Astrocyte (in vitro differentiated cells and primary cell): Measurements from ENCODE around the gene ZNF101. TPM values are rescaled to one million over a fixed set of nuclear protein-coding genes. Genes with fewer than 3 reads are reported as not detected.

Experiments
- DNase-seq: peaks from one replicate; pipeline ENCODE4 v3.0.0-alpha.2; 2010; ENCODE audit warnings: low read depth
- FAIRE-seq: peaks from 2 replicates; lab custom pipeline; 2011; peaks lifted over from hg19 to GRCh38; lab: Jason Lieb, UNC
- H2AFZ ChIP-seq: 2 replicates; pipeline ENCODE4 v1.6.0; 2012; ENCODE audit warnings: low read depth, low read length, inconsistent platforms
- H3K27ac ChIP-seq: 2 replicates; pipeline ENCODE4 v1.5.1; 2011; ENCODE audit warnings: low read depth, low read length, inconsistent platforms
- H3K27me3 ChIP-seq: 2 replicates; pipeline ENCODE4 v1.6.0; 2011; ENCODE audit warnings: low read length, inconsistent platforms; ENCODE audit not compliant: insufficient read depth
- H3K36me3 ChIP-seq: 2 replicates; pipeline ENCODE4 v1.5.1; 2011; ENCODE audit warnings: low read length, inconsistent platforms; ENCODE audit not compliant: insufficient read depth
- H3K4me1 ChIP-seq: 2 replicates; pipeline ENCODE4 v1.5.1; 2011; ENCODE audit warnings: low read length, inconsistent platforms; ENCODE audit not compliant: insufficient read depth
- H3K4me2 ChIP-seq: 2 replicates; pipeline ENCODE4 v1.6.0; 2012; ENCODE audit warnings: low read length, inconsistent platforms
- H3K4me3 ChIP-seq: 2 replicates; pipeline ENCODE4 v1.5.1; 2011; ENCODE audit warnings: low read depth, mild to moderate bottlenecking, low read length, inconsistent platforms; ENCODE audit not compliant: insufficient read depth
- H3K79me2 ChIP-seq: 2 replicates; pipeline ENCODE4 v1.6.0; 2012; ENCODE audit warnings: mild to moderate bottlenecking, low read length, inconsistent platforms; ENCODE audit not compliant: insufficient read depth
- H3K9ac ChIP-seq: 2 replicates; pipeline ENCODE4 v1.6.0; 2012; ENCODE audit warnings: mild to moderate bottlenecking, low read length, inconsistent platforms
- H3K9me3 ChIP-seq: 2 replicates; pipeline ENCODE4 v1.5.1; 2012; ENCODE audit warnings: low read depth, mild to moderate bottlenecking, low read length, inconsistent platforms; ENCODE audit not compliant: insufficient read depth
- H4K20me1 ChIP-seq: 2 replicates; pipeline ENCODE4 v1.6.0; 2012; ENCODE audit warnings: low read length, inconsistent platforms; ENCODE audit not compliant: insufficient read depth
- H3K27ac Mint-ChIP-seq: one replicate; pipeline ENCODE4 v1.8.0; 2021; ENCODE audit warnings: mild to moderate bottlenecking, mixed read lengths; ENCODE audit not compliant: unreplicated experiment
- H3K27me3 Mint-ChIP-seq: one replicate; pipeline ENCODE4 v1.8.0; 2021; ENCODE audit warnings: low read depth, mixed read lengths; ENCODE audit not compliant: unreplicated experiment
- H3K36me3 Mint-ChIP-seq: one replicate; pipeline ENCODE4 v1.8.0; 2021; ENCODE audit warnings: low read depth, mixed read lengths; ENCODE audit not compliant: unreplicated experiment
- H3K4me1 Mint-ChIP-seq: one replicate; pipeline ENCODE4 v1.8.0; 2021; ENCODE audit warnings: low read depth, mixed read lengths; ENCODE audit not compliant: unreplicated experiment
- H3K4me3 Mint-ChIP-seq: one replicate; pipeline ENCODE4 v1.8.0; 2021; ENCODE audit warnings: mild to moderate bottlenecking, moderate library complexity, mixed read lengths; ENCODE audit not compliant: unreplicated experiment
- H3K9me3 Mint-ChIP-seq: one replicate; pipeline ENCODE4 v1.8.0; 2021; ENCODE audit warnings: mild to moderate bottlenecking, mixed read lengths; ENCODE audit not compliant: unreplicated experiment
- total RNA-seq: library from RNA; stranded (reverse); gene quantifications from 2 replicates; pipeline ENCODE4 v1.2.1, GENCODE V29; 2021
- TF ChIP-seq, protein P1 (sequence below): IDR thresholded peaks from 2 replicates; pipeline ENCODE4 v1.5.1; 2011; ENCODE audit warnings: low read depth, mild to moderate bottlenecking, inconsistent platforms, low read length, moderate library complexity; ENCODE audit not compliant: insufficient read depth

Gene ZNF101
- total RNA-seq, 1 donor from 2014 or later: 8.9 TPM

DNA sequence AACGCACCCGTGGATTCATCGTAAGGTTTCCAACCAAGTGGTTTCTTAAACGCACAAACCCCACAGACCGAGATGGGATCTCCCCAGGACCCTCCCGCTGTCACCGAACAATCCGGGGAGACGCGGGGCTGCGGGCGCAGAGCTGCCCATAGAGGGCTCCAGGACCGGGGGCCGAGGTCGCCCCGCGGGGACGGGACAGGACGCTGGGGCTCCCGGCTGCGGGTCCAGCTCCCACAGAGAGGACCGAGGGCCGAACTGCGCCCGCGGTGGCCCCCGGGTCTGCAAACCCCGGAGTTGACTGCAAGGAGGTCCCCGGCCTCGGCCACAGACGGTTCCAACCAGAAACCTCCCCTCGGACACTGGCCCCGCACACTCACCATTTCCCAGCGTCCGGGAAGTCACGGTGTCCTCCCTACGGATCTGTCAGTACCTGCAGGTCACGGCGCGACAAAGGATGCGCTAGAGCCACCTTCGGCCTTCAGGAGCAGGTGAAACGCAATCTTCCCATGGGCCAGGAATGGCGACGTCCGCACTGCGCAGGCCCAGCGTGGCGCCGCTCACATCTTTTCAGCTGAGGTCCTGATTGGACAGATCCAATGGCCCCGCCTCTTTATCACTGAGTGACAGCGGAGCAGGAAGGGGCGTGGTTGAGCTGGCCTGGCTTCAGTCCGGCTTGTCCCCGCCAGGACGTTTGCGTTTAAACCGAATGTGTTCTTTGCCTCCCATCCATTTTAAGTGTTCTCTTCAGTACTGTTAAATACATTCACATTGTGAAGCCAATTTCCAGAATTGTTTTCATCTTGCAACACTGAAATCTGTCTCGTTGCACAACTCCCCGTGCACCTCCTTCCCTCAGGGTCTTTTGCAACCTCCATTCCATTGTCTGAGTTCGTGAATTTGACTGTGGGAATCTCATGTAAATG is 64.2 kb downstream of the ZNF101 start, which contains the start of gene ZNF14:
TSS of gene ZNF14 (minus strand) at position 534 of the 923 bp plus-strand sequence. CDS start at position 380, 154 bp downstream.
- Histone ChIP-seq H3K9ac (peak within 1 kb of the TSS; percentile 82), H2AFZ (peak within 1 kb of the TSS; percentile 98), H3K27ac (peak within 1 kb of the TSS; percentile 25), H3K27me3 (no peaks in the 10 kb centered on the region), H3K4me1 (peaks cover 4% of the 10 kb centered on the region), H3K4me3 (peak within 1 kb of the TSS; percentile 84), H3K9me3 (no peaks in the 10 kb centered on the region), H3K36me3 (no peaks in the 10 kb centered on the region), H4K20me1 (no peaks in the 10 kb centered on the region), H3K4me2 (peak within 1 kb of the TSS; percentile 91), H3K79me2 (peaks cover 49% of the 10 kb centered on the region)
- Mint-ChIP-seq H3K27ac (peak within 1 kb of the TSS; percentile 86), H3K4me3 (peak within 1 kb of the TSS; percentile 96), H3K4me1 (peaks cover 7% of the 10 kb centered on the region), H3K9me3 (peaks cover 30% of the 10 kb centered on the region), H3K36me3 (peaks cover 20% of the 10 kb centered on the region), H3K27me3 (no peaks in the 10 kb centered on the region)
- peak; percentile 84 for DNase-seq
- TF ChIP-seq, protein P1, sequence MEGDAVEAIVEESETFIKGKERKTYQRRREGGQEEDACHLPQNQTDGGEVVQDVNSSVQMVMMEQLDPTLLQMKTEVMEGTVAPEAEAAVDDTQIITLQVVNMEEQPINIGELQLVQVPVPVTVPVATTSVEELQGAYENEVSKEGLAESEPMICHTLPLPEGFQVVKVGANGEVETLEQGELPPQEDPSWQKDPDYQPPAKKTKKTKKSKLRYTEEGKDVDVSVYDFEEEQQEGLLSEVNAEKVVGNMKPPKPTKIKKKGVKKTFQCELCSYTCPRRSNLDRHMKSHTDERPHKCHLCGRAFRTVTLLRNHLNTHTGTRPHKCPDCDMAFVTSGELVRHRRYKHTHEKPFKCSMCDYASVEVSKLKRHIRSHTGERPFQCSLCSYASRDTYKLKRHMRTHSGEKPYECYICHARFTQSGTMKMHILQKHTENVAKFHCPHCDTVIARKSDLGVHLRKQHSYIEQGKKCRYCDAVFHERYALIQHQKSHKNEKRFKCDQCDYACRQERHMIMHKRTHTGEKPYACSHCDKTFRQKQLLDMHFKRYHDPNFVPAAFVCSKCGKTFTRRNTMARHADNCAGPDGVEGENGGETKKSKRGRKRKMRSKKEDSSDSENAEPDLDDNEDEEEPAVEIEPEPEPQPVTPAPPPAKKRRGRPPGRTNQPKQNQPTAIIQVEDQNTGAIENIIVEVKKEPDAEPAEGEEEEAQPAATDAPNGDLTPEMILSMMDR: no peak
- peak; percentile 65 for FAIRE-seq

Other genes starting within 250 kb of the ZNF101 start
- 1.8 TPM in 2 replicates for gene TSSK6, start 153.3 kb upstream of the ZNF101 start, total RNA-seq
- 311 and 347 TPM in 2 replicates for gene NDUFA13, start 152.6 kb upstream of the ZNF101 start, total RNA-seq
- gene YJEFN3, start 139.9 kb upstream of the ZNF101 start, total RNA-seq: 8.1 and 9.8 TPM in 2 replicates
- 3.9 and 6.0 TPM in 2 replicates for gene CILP2, start 130.6 kb upstream of the ZNF101 start, total RNA-seq
- 0.75 and 0.93 TPM in 2 replicates for gene PBX4, start 50.2 kb upstream of the ZNF101 start, total RNA-seq
- gene LPAR2, start 40.6 kb upstream of the ZNF101 start, total RNA-seq: 16.7 and 20.1 TPM in 2 replicates
- gene GMIP, start 25.2 kb upstream of the ZNF101 start, total RNA-seq: 30.7 and 32.4 TPM in 2 replicates
- 65.2 and 71.7 TPM in 2 replicates for gene ATP13A1, start 5.2 kb upstream of the ZNF101 start, total RNA-seq
- gene ZNF14, start 64.3 kb downstream of the ZNF101 start, total RNA-seq: 3.2 and 4.4 TPM in 2 replicates
- gene ZNF506, start 152.9 kb downstream of the ZNF101 start, total RNA-seq: 12.3 and 12.9 TPM in 2 replicates
- 7.6 and 11.1 TPM in 2 replicates for gene ZNF253, start 197.0 kb downstream of the ZNF101 start, total RNA-seq
- gene ZNF93, start 232.1 kb downstream of the ZNF101 start, total RNA-seq: 12.8 and 15.8 TPM in 2 replicates